A673 (cell line): ENCODE measurements around the gene ANAPC1.
"Not testable (repeated sequence)": the region's sequence is repeated elsewhere in the genome, so short reads cannot be mapped to it uniquely, and the experiment has no call there.

Experiments
- CTCF ChIP-seq: fragments of 300-800, 200-600 bp; sonication (generic); conservative IDR thresholded peaks from 2 replicates; pipeline ENCODE4 v1.5.1; 2017; ENCODE audit warnings: low read depth, mild to moderate bottlenecking, antibody characterized with exemption, low read length, moderate library complexity, mixed read lengths
- EZH2 ChIP-seq: fragments of 200-600 bp; sonication (generic); IDR thresholded peaks from 2 replicates; pipeline ENCODE4 v1.6.1; 2017; ENCODE audit warnings: borderline replicate concordance, low read depth, mild to moderate bottlenecking, mixed read lengths, antibody characterized with exemption, low read length; ENCODE audit not compliant: poor library complexity, severe bottlenecking

DNA sequence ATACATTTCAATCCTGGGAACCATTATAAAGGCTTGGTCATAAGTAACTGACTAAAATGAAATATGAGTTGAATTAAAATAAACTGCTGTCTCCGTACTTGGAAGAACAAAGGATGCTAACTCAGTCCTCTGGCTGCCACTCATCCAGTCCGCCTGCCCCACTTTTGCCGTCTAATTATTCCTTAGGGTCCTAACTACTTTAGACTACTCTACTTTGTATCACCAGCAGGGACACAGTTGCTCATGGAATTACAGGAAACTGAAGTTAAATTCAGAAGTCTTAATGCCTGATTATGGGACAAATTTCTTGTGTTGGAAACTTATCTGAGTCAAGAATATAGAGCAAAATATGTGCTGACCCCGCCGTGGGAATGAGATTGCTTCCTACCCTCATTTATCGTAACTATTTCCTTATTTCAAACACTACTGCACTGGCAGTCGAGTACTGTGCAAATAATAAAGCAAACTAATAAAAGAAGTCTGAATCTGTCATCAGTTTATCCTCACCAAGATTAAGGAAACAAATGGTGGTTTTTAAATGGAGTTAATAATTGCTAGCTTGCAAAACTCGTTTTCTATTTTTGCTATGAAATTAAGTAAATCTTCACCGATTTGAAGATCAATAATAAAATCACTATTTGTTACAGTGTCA, 102.4 kb downstream of the ANAPC1 start:
- TF ChIP-seq CTCF, EZH2: not testable (repeated sequence)
